Liver (tissue), 9 donors: ENCODE measurements around the gene TARS2. TPM values are rescaled to one million over a fixed set of nuclear protein-coding genes. Genes with fewer than 3 reads are reported as not detected.
A peak's percentile ranks its signal among the peaks of the same experiment; 100 is the strongest.

Experiments used
- DNase-seq: peaks from one replicate; pipeline ENCODE4 v3.0.0-alpha.2; 2017; ENCODE audit warnings: low spot score
- H3K27ac ChIP-seq, 2 donors: one replicate each; pipeline ENCODE4 v1.7.0; 2013; ENCODE audit warnings: inconsistent platforms in 2 of 2, low read length in 2 of 2, control low read depth in 1 of 2, low read depth in 1 of 2, mild to moderate bottlenecking in 1 of 2
- H3K27me3 ChIP-seq, 4 donors: one replicate each; pipeline versions ENCODE4 v1.6.1 to v1.7.0; 2013; ENCODE audit warnings: low read length in 3 of 4, inconsistent platforms in 1 of 4, mild to moderate bottlenecking in 1 of 4, moderate library complexity in 1 of 4; ENCODE audit not compliant: control insufficient read depth in 4 of 4, insufficient read depth in 4 of 4
- H3K36me3 ChIP-seq, 4 donors: one replicate each; pipeline versions ENCODE4 v1.6.1 to v1.7.0; 2013; ENCODE audit warnings: low read length in 3 of 4, mild to moderate bottlenecking in 3 of 4, low read depth in 1 of 4, moderate library complexity in 1 of 4; ENCODE audit not compliant: control insufficient read depth in 4 of 4, insufficient read depth in 3 of 4
- H3K4me1 ChIP-seq, 4 donors: one replicate each; pipeline versions ENCODE4 v1.6.1 to v1.7.0; 2013; ENCODE audit warnings: low read length in 3 of 4, mild to moderate bottlenecking in 3 of 4, moderate library complexity in 1 of 4; ENCODE audit not compliant: control insufficient read depth in 4 of 4, insufficient read depth in 4 of 4
- H3K4me3 ChIP-seq, 3 donors: one replicate each; pipeline versions ENCODE4 v1.6.1 to v1.7.0; 2013; ENCODE audit warnings: low read length in 3 of 3, control low read depth in 1 of 3, low read depth in 1 of 3, mild to moderate bottlenecking in 1 of 3
- H3K9ac ChIP-seq, 2 donors: one replicate each; pipeline ENCODE4 v1.7.0; 2013; ENCODE audit warnings: low read length in 2 of 2, mild to moderate bottlenecking in 2 of 2, moderate library complexity in 2 of 2, control low read depth in 1 of 2, low read depth in 1 of 2
- H3K9me3 ChIP-seq, 4 donors: one replicate each; pipeline versions ENCODE4 v1.6.1 to v1.7.0; 2013; ENCODE audit warnings: low read length in 3 of 4; ENCODE audit not compliant: control insufficient read depth in 4 of 4
- EGR1 ChIP-seq, 2 donors: IDR thresholded peaks; 2 replicates each; pipeline ENCODE4 v1.6.1; 2016 to 2018; ENCODE audit warnings: antibody characterized with exemption in 2 of 2, low read depth in 2 of 2
- FOXA1 ChIP-seq: IDR thresholded peaks from 2 replicates; pipeline ENCODE4 v1.6.1; 2016; ENCODE audit warnings: antibody characterized with exemption
- FOXA2 ChIP-seq: IDR thresholded peaks from 2 replicates; pipeline ENCODE4 v1.6.1; 2016; ENCODE audit warnings: antibody characterized with exemption
- GABPA ChIP-seq, 2 donors: IDR thresholded peaks in 1 of 2; conservative IDR thresholded peaks in 1 of 2; 2 replicates each; pipeline ENCODE4 v1.6.1; 2016; ENCODE audit warnings: antibody characterized with exemption in 2 of 2, mild to moderate bottlenecking in 1 of 2, moderate library complexity in 1 of 2
- HNF4A ChIP-seq, 2 donors: conservative IDR thresholded peaks; 2 replicates each; pipeline ENCODE4 v1.6.1; 2016; ENCODE audit warnings: antibody characterized with exemption in 2 of 2, mild to moderate bottlenecking in 2 of 2
- JUND ChIP-seq, 2 donors: IDR thresholded peaks; 2 replicates each; pipeline ENCODE4 v1.6.1; 2016; ENCODE audit warnings: antibody characterized with exemption in 2 of 2
- RAD21 ChIP-seq, 2 donors: IDR thresholded peaks; 2 replicates each; pipeline ENCODE4 v1.6.1; 2016; ENCODE audit warnings: antibody characterized with exemption in 2 of 2, mild to moderate bottlenecking in 2 of 2
- RXRA ChIP-seq, 2 donors: IDR thresholded peaks; 2 replicates each; pipeline ENCODE4 v1.6.1; 2017 to 2018; ENCODE audit warnings: antibody characterized with exemption in 2 of 2, mild to moderate bottlenecking in 1 of 2
- SP1 ChIP-seq: IDR thresholded peaks from 2 replicates; pipeline ENCODE4 v1.6.1; 2018; ENCODE audit warnings: antibody characterized with exemption, mild to moderate bottlenecking
- TAF1 ChIP-seq: conservative IDR thresholded peaks from 2 replicates; pipeline ENCODE4 v1.6.1; 2016; ENCODE audit warnings: antibody characterized with exemption, mild to moderate bottlenecking
- WGBS: extraction: QIAGEN DNeasy Blood & Tissue Kit; methylation state at CpG from one replicate; pipeline ENCODE4 v1.1.7; 2013; 5-methylcytosine and 5-hydroxymethylcytosine counted together
- polyA plus RNA-seq, 2 donors: library from polyadenylated mRNA; stranded (reverse) in 1 of 2; unstranded in 1 of 2; fragments of 200-250 nt in 1 of 2; fragments of >200 nt in 1 of 2; fragmentation: Nextera tagmentation in 1 of 2; extraction: Ambion mirVana in 1 of 2; gene quantifications; one replicate each; pipeline versions ENCODE4 v1.2.1 to v1.2.3, GENCODE V29; 2013 to 2015
- total RNA-seq, 2 donors: library from RNA; depleted of rRNA; stranded (reverse); fragments of >200 nt; gene quantifications; one replicate each; pipeline ENCODE4 v1.2.3, GENCODE V29; 2014
- TF ChIP-seq, protein P1 (sequence below): IDR thresholded peaks from 2 replicates; pipeline ENCODE4 v1.6.1; 2016; ENCODE audit warnings: antibody characterized with exemption
- TF ChIP-seq, protein P2 (sequence below): fragments of 150-350 bp; IDR thresholded peaks from 2 replicates; pipeline ENCODE4 v1.5.1; 2017; ENCODE audit warnings: improper control_type of control experiment, low read depth, low read length; ENCODE audit not compliant: missing input control
- donor health status: healthy.
- donor health status: healthy.
- donor health status: healthy.
- donor health status: healthy.
- donor health status: healthy.

TARS2 gene
- total and polyA plus RNA-seq, 4 donors: 10.9 to 20.8 (median 18.6) TPM

DNA sequence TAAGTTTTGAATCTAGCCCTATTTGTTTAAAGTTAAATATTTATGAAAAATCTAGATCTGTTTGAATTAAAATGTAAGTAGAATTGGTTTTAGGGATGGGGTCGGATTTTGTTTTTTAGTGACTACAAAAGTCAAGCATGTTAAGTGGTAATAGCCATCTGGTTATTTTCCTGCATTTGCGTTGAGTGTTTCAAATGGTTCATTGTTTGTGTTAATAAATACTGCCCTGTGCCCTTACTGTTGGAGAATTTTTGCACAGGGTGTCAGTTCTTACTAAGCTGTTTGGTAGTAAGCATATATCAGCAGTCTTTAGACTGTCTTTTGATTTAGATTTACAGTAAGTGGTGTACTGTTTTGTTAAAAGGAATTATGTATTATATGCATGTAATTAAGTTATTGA lies 46.1 kb upstream of the TARS2 start:
- 91% methylated on average over 2 of the region's 2 CpGs for WGBS
- Histone ChIP-seq H3K27me3 (no peaks in the 10 kb centered on the region), H3K4me1 (no peaks in the 10 kb centered on the region), H3K9me3 (no peaks in the 10 kb centered on the region), H3K9ac (no peak overlapping the region), H3K27ac (no peak overlapping the region), H3K36me3 (peaks cover 4 to 29% (median 26%) of the 10 kb centered on the region in 4 donors), H3K4me3 (no peak overlapping the region)
- no peak for DNase-seq
- no peak for TF ChIP-seq FOXA2

DNA sequence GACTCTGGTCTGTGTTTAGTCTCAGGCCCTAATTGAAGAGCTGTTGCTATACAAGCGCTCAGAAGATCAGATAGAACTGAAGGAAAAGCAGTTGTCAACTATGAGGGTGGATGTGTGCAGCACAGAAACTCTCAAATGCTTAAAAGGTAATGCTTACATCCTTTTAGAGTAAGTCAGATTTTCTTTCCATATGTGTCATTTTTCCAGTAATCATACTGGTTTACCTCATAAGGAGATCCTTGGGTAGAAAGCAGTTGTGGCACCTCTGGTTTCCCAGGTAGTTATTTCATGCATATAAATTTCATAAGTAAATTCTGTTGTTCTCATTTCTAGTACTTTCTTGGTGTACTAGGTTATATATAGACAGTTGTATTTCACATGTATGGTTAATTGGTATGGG lies 43.0 kb upstream of the TARS2 start:
- Histone ChIP-seq H3K9ac (no peak overlapping the region), H3K4me1 (no peaks in the 10 kb centered on the region), H3K27me3 (no peaks in the 10 kb centered on the region), H3K36me3 (peaks cover 4 to 46% (median 33%) of the 10 kb centered on the region in 4 donors), H3K27ac (no peak overlapping the region), H3K4me3 (no peak overlapping the region), H3K9me3 (no peaks in the 10 kb centered on the region)
- 98% methylated on average over 1 of the region's 1 CpG for WGBS
- no peak for TF ChIP-seq GABPA (IDR thresholded peaks at IDR 0.05 in 1 of 2, conservative IDR thresholded peaks at IDR 0.05 in 1 of 2)
- no peak for TF ChIP-seq SP1
- no peak for TF ChIP-seq JUND (IDR thresholded peaks at IDR 0.05)
- TF ChIP-seq, protein P1, sequence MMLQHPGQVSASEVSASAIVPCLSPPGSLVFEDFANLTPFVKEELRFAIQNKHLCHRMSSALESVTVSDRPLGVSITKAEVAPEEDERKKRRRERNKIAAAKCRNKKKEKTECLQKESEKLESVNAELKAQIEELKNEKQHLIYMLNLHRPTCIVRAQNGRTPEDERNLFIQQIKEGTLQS: no peak
- TF ChIP-seq TAF1: no peak
- no peak for TF ChIP-seq FOXA1
- no peak for TF ChIP-seq HNF4A (conservative IDR thresholded peaks at IDR 0.05)
- DNase-seq: no peak

DNA sequence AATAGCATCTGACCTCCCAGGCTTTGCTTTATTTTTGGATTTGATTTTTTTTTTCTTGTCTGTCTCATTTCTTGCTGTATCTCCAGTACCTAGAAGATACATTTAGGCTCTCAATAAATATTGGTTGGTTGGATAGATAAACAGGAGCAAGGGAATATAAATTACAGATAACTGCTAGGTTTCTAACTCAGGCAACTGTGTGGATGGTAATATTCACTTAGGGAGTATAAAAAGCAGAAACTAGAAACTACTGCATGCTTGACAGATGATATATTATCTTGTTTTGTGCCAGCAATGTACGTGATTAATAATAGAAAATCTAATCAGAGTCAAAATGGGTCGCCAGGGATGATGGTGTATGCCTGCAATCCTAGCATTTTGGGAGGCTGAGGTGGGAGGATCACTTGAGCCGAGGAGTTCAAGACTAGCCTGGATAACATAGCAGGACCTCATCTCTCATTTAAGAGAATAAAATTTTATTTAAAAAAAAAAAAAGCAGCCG lies 31.0 kb upstream of the TARS2 start:
- H3K9ac ChIP-seq: no peak overlapping the region
- no peak overlapping the region for H3K4me3 ChIP-seq
- no peaks in the 10 kb centered on the region for H3K9me3 ChIP-seq
- peaks cover 5 to 30% (median 21%) of the 10 kb centered on the region in 4 donors for H3K36me3 ChIP-seq
- no peaks in the 10 kb centered on the region for H3K27me3 ChIP-seq
- WGBS: 91% methylated on average over 4 of the region's 4 CpGs
- DNase-seq: no peak
- no peak overlapping the region for H3K27ac ChIP-seq
- TF ChIP-seq EGR1 (IDR thresholded peaks at IDR 0.05; ENCODE audit: low read depth in 2 of 2) (no peak), HNF4A (conservative IDR thresholded peaks at IDR 0.05) (no peak)
- H3K4me1 ChIP-seq: no peaks in the 10 kb centered on the region

DNA sequence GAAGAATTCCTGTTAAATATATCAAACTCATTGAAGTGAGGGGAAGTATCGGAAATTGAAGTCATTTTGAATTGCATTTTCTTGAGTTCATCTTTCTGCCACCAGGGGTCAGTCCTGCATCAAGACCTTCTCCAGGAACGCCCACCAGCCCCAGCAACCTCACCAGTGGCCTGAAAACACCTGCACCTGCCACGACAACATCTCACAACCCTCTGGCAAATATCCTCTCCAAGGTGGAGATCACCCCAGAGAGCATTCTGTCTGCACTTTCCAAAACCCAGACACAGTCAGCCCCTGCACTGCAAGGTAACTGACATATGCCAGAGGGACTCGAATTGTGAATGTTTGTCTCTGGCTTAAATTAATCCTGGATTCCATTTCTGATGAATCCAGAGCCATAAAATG lies 22.8 kb upstream of the TARS2 start:
- Histone ChIP-seq H3K27ac (no peak overlapping the region), H3K27me3 (no peaks in the 10 kb centered on the region), H3K9me3 (no peaks in the 10 kb centered on the region), H3K4me1 (peaks cover 2 to 22% (median 12%) of the 10 kb centered on the region in 4 donors), H3K36me3 (peaks cover 5 to 22% (median 10%) of the 10 kb centered on the region in 4 donors), H3K9ac (no peak overlapping the region), H3K4me3 (no peak overlapping the region)
- WGBS: 36% methylated on average over 4 of the region's 4 CpGs
- DNase-seq: peak; percentile 76
- TF ChIP-seq, protein P2, sequence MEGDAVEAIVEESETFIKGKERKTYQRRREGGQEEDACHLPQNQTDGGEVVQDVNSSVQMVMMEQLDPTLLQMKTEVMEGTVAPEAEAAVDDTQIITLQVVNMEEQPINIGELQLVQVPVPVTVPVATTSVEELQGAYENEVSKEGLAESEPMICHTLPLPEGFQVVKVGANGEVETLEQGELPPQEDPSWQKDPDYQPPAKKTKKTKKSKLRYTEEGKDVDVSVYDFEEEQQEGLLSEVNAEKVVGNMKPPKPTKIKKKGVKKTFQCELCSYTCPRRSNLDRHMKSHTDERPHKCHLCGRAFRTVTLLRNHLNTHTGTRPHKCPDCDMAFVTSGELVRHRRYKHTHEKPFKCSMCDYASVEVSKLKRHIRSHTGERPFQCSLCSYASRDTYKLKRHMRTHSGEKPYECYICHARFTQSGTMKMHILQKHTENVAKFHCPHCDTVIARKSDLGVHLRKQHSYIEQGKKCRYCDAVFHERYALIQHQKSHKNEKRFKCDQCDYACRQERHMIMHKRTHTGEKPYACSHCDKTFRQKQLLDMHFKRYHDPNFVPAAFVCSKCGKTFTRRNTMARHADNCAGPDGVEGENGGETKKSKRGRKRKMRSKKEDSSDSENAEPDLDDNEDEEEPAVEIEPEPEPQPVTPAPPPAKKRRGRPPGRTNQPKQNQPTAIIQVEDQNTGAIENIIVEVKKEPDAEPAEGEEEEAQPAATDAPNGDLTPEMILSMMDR: peak; percentile 81
- peak; percentile 91 to 94 for TF ChIP-seq RAD21 (IDR thresholded peaks at IDR 0.05)
- no peak for TF ChIP-seq FOXA2
- no peak for TF ChIP-seq HNF4A (conservative IDR thresholded peaks at IDR 0.05)
- TF ChIP-seq RXRA (IDR thresholded peaks at IDR 0.05): peak in 1 of 2 donors; percentile 17
